ENCODE results near the gene FAM9A.
"Not testable (repeated sequence)": the region's sequence is repeated elsewhere in the genome, so short reads cannot be mapped to it uniquely, and the experiment has no call there.

The FAM9A gene

GRCh38 chrX:8800351-8800750, 832 bp downstream of the FAM9A start:
- DNase-seq, result not testable (repeated sequence)

GRCh38 chrX:8799281-8799680, 1.9 kb downstream of the FAM9A start:
- DNase-seq, result not testable (repeated sequence)

GRCh38 chrX:8798702-8799101, 2.5 kb downstream of the FAM9A start:
- DNase-seq, result not testable (repeated sequence)

- not testable (repeated sequence) for DNase-seq
Measured at GRCh38 chrX:8787119-8787518, 14.1 kb downstream of the FAM9A start.

- DNase-seq, result no peak
Measured at GRCh38 chrX:8784162-8784561, 17.0 kb downstream of the FAM9A start.

- DNase-seq, result no peak
Measured at GRCh38 chrX:8783714-8784098, 17.5 kb downstream of the FAM9A start.

GRCh38 chrX:8783097-8783713, 18.0 kb downstream of the FAM9A start:
- DNase-seq, result peak; percentile 31

GRCh38 chrX:8782595-8782994, 18.6 kb downstream of the FAM9A start:
- no peak for DNase-seq

GRCh38 chrX:8781921-8782320, 19.3 kb downstream of the FAM9A start:
- DNase-seq, result not testable (repeated sequence)

- no peak for DNase-seq
Measured at GRCh38 chrX:8773117-8773516, 28.1 kb downstream of the FAM9A start.

- no peak for DNase-seq
Measured at GRCh38 chrX:8760021-8760420, 41.2 kb downstream of the FAM9A start.

- DNase-seq, result not testable (repeated sequence)
Measured at GRCh38 chrX:8758706-8759105, 42.5 kb downstream of the FAM9A start.

GRCh38 chrX:8757609-8758389, 43.4 kb downstream of the FAM9A start:
- not testable (repeated sequence) for DNase-seq

GRCh38 chrX:8755813-8756212, 45.4 kb downstream of the FAM9A start:
- DNase-seq, result no peak

- no peak for DNase-seq
Measured at GRCh38 chrX:8755116-8755515, 46.1 kb downstream of the FAM9A start.

- DNase-seq, result no peak
Measured at GRCh38 chrX:8749697-8750096, 51.5 kb downstream of the FAM9A start.

GRCh38 chrX:8748855-8749254, 52.3 kb downstream of the FAM9A start:
- DNase-seq, result no peak

- DNase-seq, result peak; percentile 58
Measured at GRCh38 chrX:8743126-8743732, 58.0 kb downstream of the FAM9A start.

GRCh38 chrX:8741981-8742380, 59.2 kb downstream of the FAM9A start:
- no peak for DNase-seq
